ENCODE data around the gene TOR1AIP1. TPM values are rescaled to one million over a fixed set of nuclear protein-coding genes. Genes with fewer than 3 reads are reported as not detected.

The TOR1AIP1 gene
- total and polyA plus RNA-seq, 10 donors = 16.2 to 71.3 (median 55.3) TPM

GRCh38 chr1:179966551-179966950, 84.5 kb downstream of the TOR1AIP1 start:
- peaks cover 13 to 63% (median 51%) of the 10 kb centered on the region in 6 donors for H3K4me1 ChIP-seq

DNA sequence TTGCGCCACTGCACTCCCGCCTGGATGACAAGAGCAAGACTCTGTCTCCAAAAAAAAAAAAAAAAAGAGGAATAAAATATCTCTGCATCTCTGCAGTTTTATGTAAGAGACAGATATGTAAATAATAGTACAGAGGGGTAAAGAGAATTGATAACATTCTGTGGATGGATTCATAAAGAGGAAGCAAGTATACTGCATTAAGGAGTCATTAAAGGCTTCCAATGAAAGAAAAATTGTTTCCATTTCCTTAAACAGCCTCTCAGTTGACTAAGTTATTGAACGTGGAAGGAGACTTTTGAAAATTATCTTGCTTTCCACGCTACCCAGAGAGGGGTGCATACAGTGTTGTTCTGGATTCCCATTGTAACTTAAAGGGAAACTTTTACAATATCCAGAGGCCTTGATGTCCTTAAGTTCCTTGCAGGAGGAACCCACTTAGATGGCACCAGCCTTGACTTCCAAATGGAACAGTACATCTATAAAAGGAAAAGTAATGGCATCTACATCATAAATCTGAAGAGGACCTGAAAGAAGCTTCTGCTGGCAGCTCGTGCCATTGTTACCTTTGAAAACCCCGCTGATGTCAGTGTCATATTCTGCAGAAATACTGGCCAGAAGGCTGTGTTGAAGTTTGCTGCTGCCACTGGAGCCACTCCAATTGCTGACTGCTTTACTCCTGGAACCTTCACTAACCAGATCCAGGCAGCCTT, 86.4 kb downstream of the TOR1AIP1 start:
- WGBS, 5 donors = 88 to 94% (median 93%) methylated on average over 6 of the region's 6 CpGs
- intact Hi-C loops (cut with DNase I; ENCODE audit: low total_unique reads) = no loop called here
- Histone ChIP-seq H3K9me3 (peaks cover 0 to 19% (median 18%) of the 10 kb centered on the region in 8 donors), H3K27me3 (replicated peaks in 1 of 7) (no peaks in the 10 kb centered on the region), H3K36me3 (peaks cover 0 to 20% (median 0%) of the 10 kb centered on the region in 6 donors), H3K4me1 (peaks cover 17 to 80% (median 65%) of the 10 kb centered on the region in 6 donors), H3K27ac (peak overlapping the region in 4 of 8 donors; percentile 71 to 77 (median 72)), H3K4me3 (no peak overlapping the region)
- DNase-seq = no peak
- TF ChIP-seq POLR2AphosphoS5 (IDR thresholded peaks at IDR 0.05) (no peak), POLR2A (IDR thresholded peaks at IDR 0.05) (no peak), CTCF (IDR thresholded peaks at IDR 0.05 in 8 of 11, conservative IDR thresholded peaks at IDR 0.05 in 3 of 11) (no peak)

More at GRCh38 chr1:179966551-179966950, 84.5 kb downstream of the TOR1AIP1 start:
- Histone ChIP-seq H3K9me3 (peaks cover 0 to 22% (median 18%) of the 10 kb centered on the region in 8 donors), H3K4me3 (no peak overlapping the region), H3K36me3 (peaks cover 0 to 31% (median 0%) of the 10 kb centered on the region in 6 donors), H3K27me3 (replicated peaks in 1 of 7) (no peaks in the 10 kb centered on the region), H3K27ac (no peak overlapping the region)
- no peak for TF ChIP-seq POLR2AphosphoS5 (IDR thresholded peaks at IDR 0.05)
- no peak for TF ChIP-seq CTCF (IDR thresholded peaks at IDR 0.05 in 8 of 11, conservative IDR thresholded peaks at IDR 0.05 in 3 of 11)
- TF ChIP-seq POLR2A (IDR thresholded peaks at IDR 0.05) = no peak
- intact Hi-C loops (cut with DNase I; ENCODE audit: low total_unique reads) = no loop called here
- no peak for DNase-seq

GRCh38 chr1:179968994-179969919, 87.2 kb downstream of the TOR1AIP1 start:
- WGBS, 5 donors = 58 to 67% (median 66%) methylated on average over 8 of the region's 8 CpGs
- Histone ChIP-seq H3K9me3 (peaks cover 0 to 19% (median 18%) of the 10 kb centered on the region in 8 donors), H3K4me1 (peaks cover 16 to 80% (median 67%) of the 10 kb centered on the region in 6 donors), H3K27ac (peak overlapping the region in 6 of 8 donors; percentile 9 to 77 (median 72)), H3K4me3 (no peak overlapping the region), H3K27me3 (replicated peaks in 1 of 7) (no peaks in the 10 kb centered on the region), H3K36me3 (peaks cover 0 to 20% (median 0%) of the 10 kb centered on the region in 6 donors)
- no peak for DNase-seq
- intact Hi-C loops (cut with DNase I; ENCODE audit: low total_unique reads) = no loop called here
- TF ChIP-seq POLR2A (IDR thresholded peaks at IDR 0.05) (no peak), POLR2AphosphoS5 (IDR thresholded peaks at IDR 0.05) (peak in 1 of 3 donors; percentile 9)

Other genes starting within 250 kb of the TOR1AIP1 start
- under 1 TPM in 4 of 7 donors, not detected in 3; 0.14 to 0.28 (median 0.19) TPM for gene FAM163A, start 139.0 kb upstream of the TOR1AIP1 start, total RNA-seq
- gene FAM163A, start 139.0 kb upstream of the TOR1AIP1 start, polyA plus RNA-seq = under 1 TPM; 0.20 to 0.47 (median 0.32) TPM
- 10 to 100 TPM; 49.4 to 77.4 (median 67.8) TPM for gene TOR1AIP2, start 4.5 kb upstream of the TOR1AIP1 start, total RNA-seq
- 1 to 10 TPM; 4.6 to 9.1 (median 5.1) TPM for gene TOR1AIP2, start 4.5 kb upstream of the TOR1AIP1 start, polyA plus RNA-seq
- gene CEP350, start 72.5 kb downstream of the TOR1AIP1 start, total RNA-seq = 10 to 100 TPM; 60.2 to 89.2 (median 66.3) TPM
- gene CEP350, start 72.5 kb downstream of the TOR1AIP1 start, polyA plus RNA-seq = 1 to 10 TPM; 3.5 to 5.3 (median 4.2) TPM